HepG2 (cell line): ENCODE results near the gene NCCRP1. TPM values are rescaled to one million over a fixed set of nuclear protein-coding genes. Genes with fewer than 3 reads are reported as not detected.

Source experiments
- ATAC-seq: fragments of 200-7000 bp; cut with Tn5 transposase; 3 replicates; pipeline ENCODE4 v1.9.1; 2020; ENCODE audit warnings: mild to moderate bottlenecking, moderate library complexity
- BruUV-seq: library from RNA; stranded (reverse); fragments of 400-500 nt; replicated peaks from 2 replicates; lab custom pipeline; 2021; lab: Mats Ljungman, UMichigan
- CTCF ChIA-PET: fragments of 300-600 bp; formaldehyde crosslinking; extraction: SDS; loops from one replicate; lab custom pipeline; 2021; ENCODE audit warnings: low total read pairs, inconsistent platforms, low intra/inter-chr PET ratio; lab: Yijun Ruan, JAX
- POLR2A ChIA-PET: fragments of 350-600 bp; sonication (Branson Sonifier 250); formaldehyde crosslinking; loops from one replicate; lab custom pipeline; 2020; ENCODE audit warnings: antibody characterized with exemption, inconsistent platforms; lab: Yijun Ruan, JAX
- DNase-seq: peaks from one replicate; pipeline ENCODE4 v3.0.0-alpha.2; 2015; ENCODE audit warnings: low spot score
- FAIRE-seq: peaks from 3 replicates; lab custom pipeline; 2011; peaks lifted over from hg19 to GRCh38; lab: Jason Lieb, UNC
- H2AFZ ChIP-seq: one replicate; pipeline ENCODE4 v1.6.1; 2011; ENCODE audit warnings: low read length, inconsistent platforms
- H3K27ac ChIP-seq: fragments of 300-600 bp; 3 replicates; pipeline ENCODE4 v1.8.0; 2011; ENCODE audit warnings: mixed run types, mild to moderate bottlenecking, mixed read lengths, low read length, inconsistent platforms; ENCODE audit not compliant: insufficient read depth; ENCODE audit errors: extremely low read length
- H3K27me3 ChIP-seq, 2 experiments: fragments of 200-600 bp in 1 of 2; 2 replicates in 1 of 2; 3 replicates in 1 of 2; pipeline versions ENCODE4 v1.6.0 to v1.8.0; 2011; ENCODE audit warnings: low read length in 2 of 2, mild to moderate bottlenecking in 2 of 2, moderate library complexity in 2 of 2, inconsistent platforms in 1 of 2; ENCODE audit not compliant: insufficient read depth in 2 of 2, control insufficient read depth in 1 of 2
- H3K36me3 ChIP-seq, 2 experiments: fragments of 200-600 bp in 1 of 2; replicated peaks in 1 of 2; 2 replicates in 1 of 2; 3 replicates in 1 of 2; pipeline versions ENCODE4 v1.5.1 to v1.8.0; 2011; ENCODE audit warnings: low read length in 2 of 2, inconsistent platforms in 1 of 2; ENCODE audit not compliant: insufficient read depth in 2 of 2, control insufficient read depth in 1 of 2
- H3K4me1 ChIP-seq: 2 replicates; pipeline ENCODE4 v1.5.1; 2012; ENCODE audit warnings: low read length, inconsistent platforms; ENCODE audit not compliant: insufficient read depth
- H3K4me2 ChIP-seq: 2 replicates; pipeline ENCODE4 v1.6.0; 2011; ENCODE audit warnings: low read depth, low read length, inconsistent platforms
- H3K4me3 ChIP-seq, 3 experiments: fragments of 200-600 bp in 1 of 3; sonication (generic), shearing (Covaris generic) in 1 of 3; replicated peaks in 1 of 3; 2 replicates each; pipeline ENCODE4 v1.5.1; 2011 to 2016; ENCODE audit warnings: low read length in 3 of 3, inconsistent platforms in 2 of 3, low read depth in 2 of 3, mild to moderate bottlenecking in 2 of 3, control low read depth in 1 of 3, mixed read lengths in 1 of 3; ENCODE audit not compliant: insufficient read depth in 1 of 3
- H3K79me2 ChIP-seq: one replicate; pipeline ENCODE4 v1.6.1; 2011; ENCODE audit warnings: low read length, inconsistent platforms; ENCODE audit not compliant: insufficient read depth
- H3K9ac ChIP-seq: 2 replicates; pipeline ENCODE4 v1.6.0; 2011; ENCODE audit warnings: mild to moderate bottlenecking, low read depth, low read length, inconsistent platforms; ENCODE audit not compliant: insufficient read depth
- H3K9me3 ChIP-seq: 2 replicates; pipeline ENCODE4 v1.5.1; 2012; ENCODE audit warnings: mild to moderate bottlenecking, low read length
- H4K20me1 ChIP-seq: 2 replicates; pipeline ENCODE4 v1.6.0; 2011; ENCODE audit warnings: inconsistent platforms, mild to moderate bottlenecking, low read length, moderate library complexity; ENCODE audit not compliant: insufficient read depth
- BORCS8-MEF2B ChIP-seq: sonication (generic); formaldehyde crosslinking; IDR thresholded peaks from 2 replicates; pipeline ENCODE4 v1.8.0; 2022; ENCODE audit warnings: mild to moderate bottlenecking, missing genetic modification reagents
- GATAD2A ChIP-seq: IDR thresholded peaks from 2 replicates; pipeline ENCODE4 v1.6.1; 2016
- HNF1A ChIP-seq, 2 experiments: sonication (generic) in 1 of 2; formaldehyde crosslinking in 1 of 2; IDR thresholded peaks; 2 replicates each; pipeline versions ENCODE4 v1.4.0 to v1.6.1; 2016 to 2020; ENCODE audit warnings: borderline replicate concordance in 1 of 2, low read depth in 1 of 2, mild to moderate bottlenecking in 1 of 2, missing genetic modification reagents in 1 of 2
- MAF1 ChIP-seq: sonication (generic); formaldehyde crosslinking; IDR thresholded peaks from 2 replicates; pipeline ENCODE4 v1.5.0; 2020; ENCODE audit warnings: missing genetic modification reagents, borderline replicate concordance
- MBNL3 ChIP-seq: fragments of 250-450 bp; sonication (Bioruptor Pico); conservative IDR thresholded peaks from 2 replicates; pipeline ENCODE4 v1.8.0; 2022; ENCODE audit warnings: mild to moderate bottlenecking, inconsistent platforms
- NAIF1 ChIP-seq: sonication (generic); formaldehyde crosslinking; IDR thresholded peaks from 2 replicates; pipeline ENCODE4 v1.5.0; 2020; ENCODE audit warnings: mild to moderate bottlenecking, missing genetic modification reagents, borderline replicate concordance
- NRL ChIP-seq: sonication (generic); formaldehyde crosslinking; IDR thresholded peaks from 2 replicates; pipeline ENCODE4 v1.5.0; 2020; ENCODE audit warnings: missing genetic modification reagents, mild to moderate bottlenecking, moderate library complexity, borderline replicate concordance
- PITX1 ChIP-seq: sonication (generic); formaldehyde crosslinking; IDR thresholded peaks from 2 replicates; pipeline ENCODE4 v1.5.1; 2020; ENCODE audit warnings: mild to moderate bottlenecking, missing genetic modification reagents
- RFX5 ChIP-seq: IDR thresholded peaks from 2 replicates; pipeline ENCODE4 v1.6.1; 2011; ENCODE audit warnings: low read depth, low read length, improper control_type of control experiment
- TCF12 ChIP-seq, 2 experiments: fragments of 450-650 bp in 1 of 2; sonication (generic) in 1 of 2; formaldehyde crosslinking in 1 of 2; IDR thresholded peaks; 2 replicates each; pipeline versions ENCODE4 v1.6.1 to v1.8.0; 2017 to 2022; ENCODE audit warnings: antibody characterized with exemption in 1 of 2, mild to moderate bottlenecking in 1 of 2, missing genetic modification reagents in 1 of 2, moderate library complexity in 1 of 2
- TOPORS ChIP-seq: sonication (generic); formaldehyde crosslinking; IDR thresholded peaks from 2 replicates; pipeline ENCODE4 v1.8.0; 2023; ENCODE audit warnings: mild to moderate bottlenecking, missing genetic modification reagents
- YEATS4 ChIP-seq: sonication (generic); formaldehyde crosslinking; IDR thresholded peaks from 2 replicates; pipeline ENCODE4 v1.4.0; 2020; ENCODE audit warnings: missing genetic modification reagents, borderline replicate concordance
- ZBTB3 ChIP-seq: sonication (generic); formaldehyde crosslinking; IDR thresholded peaks from 2 replicates; pipeline ENCODE4 v1.4.0; 2020; ENCODE audit warnings: low read depth, mild to moderate bottlenecking, moderate library complexity, missing genetic modification reagents, borderline replicate concordance
- ZNF629 ChIP-seq: sonication (generic); formaldehyde crosslinking; conservative IDR thresholded peaks from 2 replicates; pipeline ENCODE4 v1.5.0; 2020; ENCODE audit warnings: missing genetic modification reagents
- ZNF720 ChIP-seq: sonication (generic); formaldehyde crosslinking; IDR thresholded peaks from 2 replicates; pipeline ENCODE4 v1.4.0; 2020; ENCODE audit warnings: missing genetic modification reagents
- ZNF883 ChIP-seq: sonication (generic); formaldehyde crosslinking; IDR thresholded peaks from 2 replicates; pipeline ENCODE4 v1.5.1; 2020; ENCODE audit warnings: mild to moderate bottlenecking, missing genetic modification reagents; ENCODE audit errors: not compliant biosample characterization
- WGBS: methylation state at CpG from one replicate; pipeline ENCODE4 v1.1.6; 2017; ENCODE audit warnings: low lambda C conversion rate; 5-methylcytosine and 5-hydroxymethylcytosine counted together
- in situ Hi-C: cut with HindIII; loops from 2 replicates; pipeline ENCODE4 v1.10.0; 2017; ENCODE audit warnings: low pct_unique_long_range_greater_than_20kb; ENCODE audit not compliant: extremely low pct_ligation_motif_present
- intact Hi-C: fragments of 100-400 bp; cut with micrococcal nuclease; formaldehyde crosslinking; loops from one replicate; pipeline ENCODE4 v1.10.0; 2022; ENCODE audit not compliant: unreplicated experiment
- polyA plus RNA-seq, 8 experiments: library from polyadenylated mRNA; depleted of rRNA in 3 of 8; stranded (reverse) in 7 of 8; unstranded in 1 of 8; fragments of >200 nt; fragmentation: Illumina TruSeq in 4 of 8; extraction: Trizol in 4 of 8; gene quantifications; 2 replicates each; pipeline versions ENCODE4 v1.2.1 to v1.2.3, GENCODE V29; 2011 to 2016; ENCODE audit warnings: low read depth in 4 of 8, missing spikeins in 1 of 8, mixed read lengths in 1 of 8; ENCODE audit not compliant: insufficient read depth in 1 of 8
- total RNA-seq, 5 experiments: library from RNA; depleted of rRNA; stranded (reverse); fragments of >200 nt; fragmentation: Illumina TruSeq; extraction: Trizol; gene quantifications; 2 replicates each; pipeline ENCODE4 v1.2.3, GENCODE V29; 2016; ENCODE audit warnings: low read depth in 1 of 5
- TF ChIP-seq, protein P1 (sequence below): sonication (generic); formaldehyde crosslinking; IDR thresholded peaks from 2 replicates; pipeline ENCODE4 v1.5.1; 2020; ENCODE audit warnings: missing genetic modification reagents, mild to moderate bottlenecking, borderline replicate concordance
- TF ChIP-seq, protein P2 (sequence below): IDR thresholded peaks from 2 replicates; pipeline ENCODE4 v1.6.1; 2012; ENCODE audit warnings: low read depth, low read length, improper control_type of control experiment

Gene NCCRP1
- total and polyA plus RNA-seq, 2 of the 13 experiments (the other 11 are each of a cell fraction or from before 2014, with no cell fraction given), result not detected

DNA sequence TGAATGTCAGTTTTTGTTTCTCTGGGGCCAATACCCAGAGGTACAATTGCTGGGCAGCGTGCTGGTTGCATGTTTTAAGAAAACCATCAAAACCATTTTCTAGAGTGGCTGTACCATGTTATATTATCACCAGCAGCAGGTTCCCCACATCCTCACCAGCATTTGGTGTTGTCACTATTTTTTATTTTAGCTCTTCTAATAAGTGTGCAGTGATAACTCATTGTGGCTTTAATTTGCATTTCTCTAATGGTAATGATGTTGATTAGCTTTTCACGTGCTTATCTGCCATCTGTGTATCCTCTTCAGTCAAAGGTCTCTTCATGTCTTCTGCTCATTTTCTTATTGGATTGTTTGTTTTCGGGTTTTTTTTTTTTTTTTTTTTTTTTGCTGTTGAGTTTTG is 49.3 kb upstream of the NCCRP1 start:
- no peak overlapping the region for H3K27ac ChIP-seq
- peaks cover 47% of the 10 kb centered on the region for H3K4me1 ChIP-seq
- no peak overlapping the region for H3K4me2 ChIP-seq
- CTCF ChIA-PET, result no interaction called here
- H4K20me1 ChIP-seq, result peaks cover 10% of the 10 kb centered on the region
- DNase-seq (no peak), FAIRE-seq (no peak), ATAC-seq (no peak)
- peaks cover 60% of the 10 kb centered on the region for H3K79me2 ChIP-seq
- intact Hi-C loops, result no loop called here
- peaks cover 5 to 11% of the 10 kb centered on the region in 2 experiments; a peak in 4 of 5 replicates for H3K36me3 ChIP-seq
- no peak overlapping the region for H3K9ac ChIP-seq
- no peak overlapping the region for H2AFZ ChIP-seq
- H3K27me3 ChIP-seq, result no peaks in the 10 kb centered on the region
- in situ Hi-C loops, result no loop called here
- POLR2A ChIA-PET, result no interaction called here
- H3K9me3 ChIP-seq, result no peaks in the 10 kb centered on the region
- TF ChIP-seq GATAD2A (CRISPR knock-in tag) (no peak), NAIF1 (CRISPR knock-in tag) (no peak), ZNF720 (CRISPR knock-in tag) (no peak), ZNF883 (CRISPR knock-in tag) (no peak), RFX5 (no peak), MBNL3 (CRISPR knock-in tag) (no peak), BORCS8-MEF2B (CRISPR knock-in tag) (no peak), ZBTB3 (no peak), MAF1 (CRISPR knock-in tag) (no peak), HNF1A (IDR thresholded peaks at IDR 0.05; ENCODE audit: low read depth) (no peak), HNF1A (CRISPR knock-in tag; IDR thresholded peaks at IDR 0.05; ENCODE audit: borderline replicate concordance) (no peak), ZNF629 (CRISPR knock-in tag) (no peak), YEATS4 (CRISPR knock-in tag) (no peak), NRL (CRISPR knock-in tag) (no peak), TCF12 (IDR thresholded peaks at IDR 0.05) (no peak), TCF12 (CRISPR knock-in tag; IDR thresholded peaks at IDR 0.05) (no peak), PITX1 (CRISPR knock-in tag) (no peak), TOPORS (no peak)
- TF ChIP-seq, protein P1, sequence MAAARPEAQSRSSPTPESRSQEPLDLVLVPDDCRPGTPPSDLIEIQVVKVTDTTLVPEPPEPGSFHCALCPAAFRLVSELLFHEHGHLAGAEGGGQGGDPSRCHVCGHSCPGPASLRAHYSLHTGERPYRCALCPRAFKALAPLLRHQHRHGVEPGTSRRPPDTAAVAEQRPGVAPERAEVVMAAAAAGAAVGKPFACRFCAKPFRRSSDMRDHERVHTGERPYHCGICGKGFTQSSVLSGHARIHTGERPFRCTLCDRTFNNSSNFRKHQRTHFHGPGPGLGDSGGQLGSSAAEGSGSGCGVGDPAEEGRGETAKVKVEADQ, result no peak
- TF ChIP-seq, protein P2, sequence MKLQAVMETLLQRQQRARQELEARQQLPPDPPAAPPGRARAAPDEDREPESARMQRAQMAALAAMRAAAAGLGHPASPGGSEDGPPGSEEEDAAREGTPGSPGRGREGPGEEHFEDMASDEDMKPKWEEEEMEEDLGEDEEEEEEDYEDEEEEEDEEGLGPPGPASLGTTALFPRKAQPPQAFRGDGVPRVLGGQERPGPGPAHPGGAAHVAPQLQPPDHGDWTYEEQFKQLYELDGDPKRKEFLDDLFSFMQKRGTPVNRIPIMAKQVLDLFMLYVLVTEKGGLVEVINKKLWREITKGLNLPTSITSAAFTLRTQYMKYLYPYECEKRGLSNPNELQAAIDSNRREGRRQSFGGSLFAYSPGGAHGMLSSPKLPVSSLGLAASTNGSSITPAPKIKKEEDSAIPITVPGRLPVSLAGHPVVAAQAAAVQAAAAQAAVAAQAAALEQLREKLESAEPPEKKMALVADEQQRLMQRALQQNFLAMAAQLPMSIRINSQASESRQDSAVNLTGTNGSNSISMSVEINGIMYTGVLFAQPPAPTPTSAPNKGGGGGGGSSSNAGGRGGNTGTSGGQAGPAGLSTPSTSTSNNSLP, result no peak
- H3K4me3 ChIP-seq, result no peak overlapping the region
- no TSS peak for BruUV-seq
- WGBS, result 92% methylated on average over 3 of the region's 3 CpGs
